ENCODE results near the gene GOLGA8A. TPM values are rescaled to one million over a fixed set of nuclear protein-coding genes. Genes with fewer than 3 reads are reported as not detected.

Gene GOLGA8A
- total RNA-seq, 2 donors from 2014 or later: 65.6 to 124 TPM

DNA sequence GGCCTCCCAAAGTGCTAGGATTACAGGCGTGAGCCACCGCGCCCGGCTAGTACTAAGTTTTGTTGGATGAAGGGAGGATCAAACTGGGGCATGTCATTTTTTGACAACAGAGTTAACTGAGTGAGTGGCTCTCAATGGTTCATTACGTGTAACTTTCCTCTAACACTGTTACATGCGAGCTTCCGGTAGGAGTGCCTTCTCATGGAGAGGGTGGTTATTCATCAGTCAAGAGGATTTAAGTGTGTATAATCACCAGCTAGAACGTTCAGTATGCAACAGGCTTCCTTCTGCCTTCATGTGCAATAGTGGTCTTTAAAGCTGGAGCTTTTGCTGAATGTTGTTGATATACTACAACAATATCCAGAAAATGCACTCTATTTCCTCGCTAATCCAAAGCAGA lies 19.1 kb upstream of the GOLGA8A start:
- H3K36me3 ChIP-seq (replicated peaks in 1 of 2; ENCODE audit: insufficient read depth in 1 of 2, low read depth in 2 of 2): no peaks in the 10 kb centered on the region
- intact Hi-C loops (cut with DNase I): no loop called here
- ATAC-seq: no peak
- TF ChIP-seq, protein P1, sequence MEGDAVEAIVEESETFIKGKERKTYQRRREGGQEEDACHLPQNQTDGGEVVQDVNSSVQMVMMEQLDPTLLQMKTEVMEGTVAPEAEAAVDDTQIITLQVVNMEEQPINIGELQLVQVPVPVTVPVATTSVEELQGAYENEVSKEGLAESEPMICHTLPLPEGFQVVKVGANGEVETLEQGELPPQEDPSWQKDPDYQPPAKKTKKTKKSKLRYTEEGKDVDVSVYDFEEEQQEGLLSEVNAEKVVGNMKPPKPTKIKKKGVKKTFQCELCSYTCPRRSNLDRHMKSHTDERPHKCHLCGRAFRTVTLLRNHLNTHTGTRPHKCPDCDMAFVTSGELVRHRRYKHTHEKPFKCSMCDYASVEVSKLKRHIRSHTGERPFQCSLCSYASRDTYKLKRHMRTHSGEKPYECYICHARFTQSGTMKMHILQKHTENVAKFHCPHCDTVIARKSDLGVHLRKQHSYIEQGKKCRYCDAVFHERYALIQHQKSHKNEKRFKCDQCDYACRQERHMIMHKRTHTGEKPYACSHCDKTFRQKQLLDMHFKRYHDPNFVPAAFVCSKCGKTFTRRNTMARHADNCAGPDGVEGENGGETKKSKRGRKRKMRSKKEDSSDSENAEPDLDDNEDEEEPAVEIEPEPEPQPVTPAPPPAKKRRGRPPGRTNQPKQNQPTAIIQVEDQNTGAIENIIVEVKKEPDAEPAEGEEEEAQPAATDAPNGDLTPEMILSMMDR (IDR thresholded peaks at IDR 0.05): no peak
- no peak for TF ChIP-seq POLR2A (IDR thresholded peaks at IDR 0.05)
- H3K27ac ChIP-seq: no peak overlapping the region
- H3K4me3 ChIP-seq: no peak overlapping the region
- no peaks in the 10 kb centered on the region for H3K27me3 ChIP-seq
- no peaks in the 10 kb centered on the region for H3K9me3 ChIP-seq
- WGBS, 2 donors: 60 to 63% methylated on average over 9 of the region's 9 CpGs
- DNase-seq: no peak
- H3K4me1 ChIP-seq: no peaks in the 10 kb centered on the region

- ATAC-seq (no peak), DNase-seq (no peak)
- 78 to 81% methylated on average over 7 of the region's 7 CpGs for WGBS, 2 donors
- no peaks in the 10 kb centered on the region for H3K4me1 ChIP-seq
- H3K27me3 ChIP-seq: no peaks in the 10 kb centered on the region
- intact Hi-C loops (cut with DNase I): no loop called here
- H3K27ac ChIP-seq: no peak overlapping the region
- H3K9me3 ChIP-seq: no peaks in the 10 kb centered on the region
- TF ChIP-seq, protein P1 (IDR thresholded peaks at IDR 0.05): no peak
- no peak for TF ChIP-seq POLR2A (IDR thresholded peaks at IDR 0.05)
- no peaks in the 10 kb centered on the region for H3K36me3 ChIP-seq (replicated peaks in 1 of 2; ENCODE audit: insufficient read depth in 1 of 2, low read depth in 2 of 2)
- H3K4me3 ChIP-seq: no peak overlapping the region
Observed at GRCh38 chr15:34442891-34443290, 5.3 kb upstream of the GOLGA8A start.

GRCh38 chr15:34439878-34440277 lies 2.3 kb upstream of the GOLGA8A start:
- H3K4me1 ChIP-seq: peaks cover 15% of the 10 kb centered on the region
- H3K27ac ChIP-seq: no peak overlapping the region
- TF ChIP-seq, protein P1 (IDR thresholded peaks at IDR 0.05): no peak
- no peak for TF ChIP-seq POLR2A (IDR thresholded peaks at IDR 0.05)
- ATAC-seq (no peak), DNase-seq (no peak)
- WGBS, 2 donors: 68 to 69% methylated on average over 5 of the region's 5 CpGs
- no peaks in the 10 kb centered on the region for H3K36me3 ChIP-seq (replicated peaks in 1 of 2; ENCODE audit: insufficient read depth in 1 of 2, low read depth in 2 of 2)
- intact Hi-C loops (cut with DNase I): no loop called here
- no peaks in the 10 kb centered on the region for H3K27me3 ChIP-seq
- H3K4me3 ChIP-seq: no peak overlapping the region
- H3K9me3 ChIP-seq: no peaks in the 10 kb centered on the region

GRCh38 chr15:34436956-34437442 lies 609 bp downstream of the GOLGA8A start:
- H3K27ac ChIP-seq: peak overlapping the region in 1 of 4 donors; percentile 50
- WGBS, 2 donors: 1% methylated on average over 44 of the region's 70 CpGs; no CpG with 5 or more reads in 1 of the 2 donors
- peak overlapping the region in 1 of 2 donors; percentile 22 for H3K4me3 ChIP-seq
- peak; percentile 16 to 43 (median 34) for DNase-seq
- no peaks in the 10 kb centered on the region for H3K27me3 ChIP-seq
- no peaks in the 10 kb centered on the region for H3K9me3 ChIP-seq
- H3K4me1 ChIP-seq: peaks cover 15% of the 10 kb centered on the region
- intact Hi-C loops (cut with DNase I): no loop called here
- no peak for TF ChIP-seq POLR2A (IDR thresholded peaks at IDR 0.05)
- TF ChIP-seq, protein P1 (IDR thresholded peaks at IDR 0.05): no peak
- no peaks in the 10 kb centered on the region for H3K36me3 ChIP-seq (replicated peaks in 1 of 2; ENCODE audit: insufficient read depth in 1 of 2, low read depth in 2 of 2)
- peak; percentile 64 for ATAC-seq

Data from body of pancreas (tissue), 4 donors.